GM12891 (cell line): ENCODE results near the gene PPM1M.

Experiments
- POLR2A ChIP-seq: IDR thresholded peaks from 2 replicates; pipeline ENCODE4 v1.6.1; 2011; ENCODE audit warnings: low read depth, low read length, control low read depth
- POLR2AphosphoS5 ChIP-seq: IDR thresholded peaks from 2 replicates; pipeline ENCODE4 v1.6.1; 2011; ENCODE audit warnings: low read depth, low read length, control low read depth

DNA sequence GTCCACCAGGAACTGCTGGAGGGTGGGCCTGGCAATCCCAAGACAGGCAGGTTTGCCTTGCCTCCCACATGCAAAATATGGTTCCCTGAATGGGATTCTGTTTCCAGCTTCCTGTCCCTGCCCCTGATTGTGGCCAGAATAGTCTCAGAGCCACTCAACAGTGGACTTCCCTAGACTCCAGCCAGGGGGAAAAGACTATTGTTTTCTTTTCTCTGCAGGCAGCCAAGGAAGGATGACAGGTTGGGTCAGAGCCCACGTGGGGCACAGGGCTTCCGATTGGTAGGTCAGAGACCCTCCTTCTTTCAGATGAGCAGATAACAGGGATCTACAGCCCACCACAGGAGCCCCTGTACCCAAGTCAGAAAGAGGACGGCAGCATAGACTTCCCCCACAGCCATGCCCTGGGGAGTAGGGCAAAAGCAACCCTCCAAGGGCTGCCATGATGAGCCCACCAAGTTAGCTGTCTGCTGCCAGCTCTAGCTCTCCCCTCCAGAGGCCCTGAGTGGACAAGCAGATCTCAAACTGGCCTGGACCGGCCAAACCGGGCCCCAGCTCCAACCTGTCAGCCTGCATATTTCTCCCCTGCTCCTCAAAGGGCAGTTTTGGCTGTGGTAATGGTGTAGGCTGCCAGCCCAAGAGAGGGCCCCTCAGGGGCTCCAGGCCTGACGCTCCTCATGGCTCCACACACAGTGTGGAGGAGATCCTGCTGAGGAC, 26.5 kb upstream of the PPM1M start:
- TF ChIP-seq POLR2A: no peak
- no peak for TF ChIP-seq POLR2AphosphoS5
